Uterus (tissue), 4 donors: ENCODE results near the gene FAM120B. TPM values are rescaled to one million over a fixed set of nuclear protein-coding genes. Genes with fewer than 3 reads are reported as not detected.

ENCODE experiments used
- DNase-seq, 2 donors: peaks; one replicate each; pipeline ENCODE4 v3.0.0-alpha.2; 2019 to 2020
- H3K27ac ChIP-seq, 2 donors: fragments of 200-600 bp; sonication (generic); 1 replicate in 1 of 2; 2 replicates in 1 of 2; pipeline ENCODE4 v1.5.1; 2016 to 2018
- H3K27me3 ChIP-seq, 2 donors: fragments of 200-600 bp; sonication (generic); one replicate each; pipeline ENCODE4 v1.5.1; 2018 to 2019; ENCODE audit warnings: control low read depth in 1 of 2
- H3K36me3 ChIP-seq, 2 donors: fragments of 200-600 bp; sonication (generic); one replicate each; pipeline ENCODE4 v1.5.1; 2019; ENCODE audit warnings: control low read depth in 1 of 2
- H3K4me1 ChIP-seq, 2 donors: fragments of 200-600 bp; sonication (generic); one replicate each; pipeline ENCODE4 v1.5.1; 2018 to 2019; ENCODE audit warnings: control low read depth in 1 of 2
- H3K4me3 ChIP-seq, 2 donors: fragments of 200-600 bp; sonication (generic); 1 replicate in 1 of 2; 2 replicates in 1 of 2; pipeline ENCODE4 v1.5.1; 2018 to 2019; ENCODE audit warnings: mild to moderate bottlenecking in 1 of 2
- H3K9me3 ChIP-seq, 2 donors: fragments of 200-600 bp; sonication (generic); one replicate each; pipeline ENCODE4 v1.5.1; 2019; ENCODE audit warnings: control low read depth in 1 of 2
- POLR2A ChIP-seq, 2 donors: fragments of 450-650 bp; IDR thresholded peaks; one replicate each; pipeline ENCODE4 v1.6.1; 2016; ENCODE audit warnings: antibody characterized with exemption in 2 of 2, mild to moderate bottlenecking in 1 of 2, moderate library complexity in 1 of 2
- intact Hi-C: fragments of 100-400 bp; cut with DNase I; formaldehyde crosslinking; loops from one replicate; pipeline ENCODE4 v1.15.1; 2023; ENCODE audit warnings: low total_unique reads
- total RNA-seq, 4 donors: library from RNA; depleted of rRNA in 3 of 4; stranded (reverse); fragments of >200 nt in 3 of 4; gene quantifications; one replicate each; pipeline versions ENCODE4 v1.1.0 to v1.2.4, GENCODE V29; 2014 to 2023
- TF ChIP-seq, protein P1 (sequence below), 4 experiments: fragments of 200-600 bp in 2 of 4; fragments of 450-650 bp in 2 of 4; sonication (generic) in 2 of 4; IDR thresholded peaks; one replicate each; pipeline ENCODE4 v1.5.1; 2016 to 2019; ENCODE audit warnings: antibody characterized with exemption in 4 of 4, mild to moderate bottlenecking in 2 of 4, moderate library complexity in 1 of 4
- donor health status: DM: yes; HTN: yes; CAD: no.

FAM120B gene
- total RNA-seq, 4 donors from 2014 or later: 12.1 to 50.9 (median 35.2) TPM

DNA sequence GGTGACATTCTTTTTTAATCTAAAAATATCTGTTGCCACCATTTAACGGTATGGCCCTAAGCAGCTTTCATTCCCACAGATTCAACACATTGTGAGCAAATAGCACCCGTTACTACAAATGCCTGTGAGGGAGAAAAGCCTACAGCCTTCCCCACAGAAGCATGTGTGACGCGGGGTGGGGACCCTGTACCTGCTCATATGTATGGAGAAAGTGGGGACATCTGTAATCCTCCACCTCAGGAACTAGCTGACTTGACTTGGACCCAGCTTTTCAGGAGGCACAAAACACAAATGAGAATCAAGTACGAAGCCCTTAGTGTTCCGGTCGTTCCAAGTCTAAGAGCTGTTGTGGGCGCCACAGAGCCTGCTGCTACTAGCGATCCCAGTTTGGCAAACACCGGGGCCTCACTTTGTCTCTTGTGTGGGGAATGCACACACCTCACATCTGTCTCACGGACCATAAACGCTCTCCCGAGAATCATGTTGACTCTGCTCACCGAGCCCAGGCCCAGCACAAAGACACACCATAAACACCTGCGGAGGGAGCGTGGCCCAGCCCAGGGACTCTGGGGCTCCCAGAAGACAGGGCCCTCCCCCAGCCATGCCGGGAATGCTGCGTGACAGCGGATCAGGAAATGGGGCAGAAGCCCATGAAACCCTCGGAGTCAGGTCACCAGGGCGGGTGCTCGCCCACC lies 37.3 kb upstream of the FAM120B start:
- no peak overlapping the region for H3K4me3 ChIP-seq

DNA sequence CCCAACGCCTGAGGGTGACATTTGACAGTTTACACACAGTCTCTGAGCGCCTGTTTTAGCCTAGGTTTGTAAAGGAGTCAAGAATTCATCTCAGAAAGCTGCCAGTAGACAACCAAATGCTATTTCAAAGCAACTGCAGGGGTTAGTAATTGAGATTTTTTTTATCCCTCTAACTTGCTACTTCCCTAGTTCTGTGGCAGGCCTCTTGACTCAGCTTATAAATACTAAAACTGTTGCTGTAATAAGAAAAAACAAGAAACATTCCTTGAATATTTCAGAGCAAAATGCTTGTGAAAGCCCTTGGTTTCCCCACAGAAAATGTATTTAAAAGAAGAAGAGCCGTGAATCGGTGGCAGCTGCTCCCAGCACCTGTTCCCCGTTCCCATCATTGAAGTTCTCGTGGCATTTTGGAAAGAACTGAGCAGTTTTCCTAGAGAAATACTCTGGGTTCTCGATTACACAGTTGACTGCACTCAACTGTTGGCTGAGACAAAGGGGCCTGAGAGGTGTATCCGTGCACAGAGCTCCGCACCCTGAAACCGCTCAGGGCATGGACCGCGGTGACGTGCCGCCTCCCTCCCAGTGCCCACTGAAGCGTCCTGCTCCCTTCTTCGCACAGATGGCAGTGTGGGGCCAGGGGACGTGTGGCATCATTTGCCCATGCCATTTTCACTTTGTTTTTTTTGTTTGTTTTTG lies 36.6 kb upstream of the FAM120B start:
- Histone ChIP-seq H3K27ac (peak overlapping the region in 1 of 2 donors; percentile 10), H3K36me3 (no peaks in the 10 kb centered on the region), H3K4me3 (no peak overlapping the region), H3K27me3 (no peaks in the 10 kb centered on the region), H3K4me1 (no peaks in the 10 kb centered on the region), H3K9me3 (no peaks in the 10 kb centered on the region)
- no peak for DNase-seq
- intact Hi-C loops: no loop called here
- TF ChIP-seq, protein P1, sequence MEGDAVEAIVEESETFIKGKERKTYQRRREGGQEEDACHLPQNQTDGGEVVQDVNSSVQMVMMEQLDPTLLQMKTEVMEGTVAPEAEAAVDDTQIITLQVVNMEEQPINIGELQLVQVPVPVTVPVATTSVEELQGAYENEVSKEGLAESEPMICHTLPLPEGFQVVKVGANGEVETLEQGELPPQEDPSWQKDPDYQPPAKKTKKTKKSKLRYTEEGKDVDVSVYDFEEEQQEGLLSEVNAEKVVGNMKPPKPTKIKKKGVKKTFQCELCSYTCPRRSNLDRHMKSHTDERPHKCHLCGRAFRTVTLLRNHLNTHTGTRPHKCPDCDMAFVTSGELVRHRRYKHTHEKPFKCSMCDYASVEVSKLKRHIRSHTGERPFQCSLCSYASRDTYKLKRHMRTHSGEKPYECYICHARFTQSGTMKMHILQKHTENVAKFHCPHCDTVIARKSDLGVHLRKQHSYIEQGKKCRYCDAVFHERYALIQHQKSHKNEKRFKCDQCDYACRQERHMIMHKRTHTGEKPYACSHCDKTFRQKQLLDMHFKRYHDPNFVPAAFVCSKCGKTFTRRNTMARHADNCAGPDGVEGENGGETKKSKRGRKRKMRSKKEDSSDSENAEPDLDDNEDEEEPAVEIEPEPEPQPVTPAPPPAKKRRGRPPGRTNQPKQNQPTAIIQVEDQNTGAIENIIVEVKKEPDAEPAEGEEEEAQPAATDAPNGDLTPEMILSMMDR (IDR thresholded peaks at IDR 0.05): no peak

More for the DNA sequence above, 37.3 kb upstream of the FAM120B start:
- no peak for TF ChIP-seq POLR2A (IDR thresholded peaks at IDR 0.05)
- TF ChIP-seq, protein P1 (IDR thresholded peaks at IDR 0.05): no peak
- Histone ChIP-seq H3K9me3 (no peaks in the 10 kb centered on the region), H3K27me3 (no peaks in the 10 kb centered on the region), H3K4me1 (no peaks in the 10 kb centered on the region), H3K36me3 (no peaks in the 10 kb centered on the region), H3K27ac (peak overlapping the region in 1 of 2 donors; percentile 10)
- intact Hi-C loops: no loop called here
- no peak for DNase-seq

DNA sequence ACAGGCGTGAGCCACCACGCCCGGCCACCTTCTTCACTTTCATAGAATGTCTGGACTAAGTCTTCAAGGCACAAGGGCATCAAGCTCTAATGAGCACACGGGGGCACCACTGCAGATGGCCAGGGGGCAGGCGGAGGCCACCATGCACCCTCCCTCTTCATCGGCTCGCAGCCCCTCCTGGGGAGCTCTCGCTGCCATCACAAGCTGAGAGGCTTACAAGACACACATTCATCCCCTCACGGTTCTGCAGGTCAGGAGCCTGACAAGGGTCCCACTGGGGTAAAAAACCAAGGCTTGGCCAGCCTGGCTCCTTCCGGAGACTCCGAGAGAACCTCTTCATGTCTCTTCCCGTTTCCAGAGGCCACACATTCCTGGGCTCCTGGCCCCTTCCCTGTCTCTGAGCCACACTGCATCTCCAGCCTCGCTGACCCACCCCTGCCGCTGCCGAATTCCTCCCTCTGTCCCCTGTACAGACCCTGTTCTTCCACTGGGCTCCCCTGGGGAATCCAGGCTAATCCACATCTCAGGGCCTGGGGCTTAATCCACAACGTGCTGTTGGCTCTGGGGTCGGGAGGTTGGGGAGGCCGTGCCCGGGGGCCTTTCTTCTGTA lies 35.5 kb upstream of the FAM120B start:
- TF ChIP-seq POLR2A (IDR thresholded peaks at IDR 0.05): no peak
- TF ChIP-seq, protein P1 (IDR thresholded peaks at IDR 0.05): no peak
- intact Hi-C loops: no loop called here

DNA sequence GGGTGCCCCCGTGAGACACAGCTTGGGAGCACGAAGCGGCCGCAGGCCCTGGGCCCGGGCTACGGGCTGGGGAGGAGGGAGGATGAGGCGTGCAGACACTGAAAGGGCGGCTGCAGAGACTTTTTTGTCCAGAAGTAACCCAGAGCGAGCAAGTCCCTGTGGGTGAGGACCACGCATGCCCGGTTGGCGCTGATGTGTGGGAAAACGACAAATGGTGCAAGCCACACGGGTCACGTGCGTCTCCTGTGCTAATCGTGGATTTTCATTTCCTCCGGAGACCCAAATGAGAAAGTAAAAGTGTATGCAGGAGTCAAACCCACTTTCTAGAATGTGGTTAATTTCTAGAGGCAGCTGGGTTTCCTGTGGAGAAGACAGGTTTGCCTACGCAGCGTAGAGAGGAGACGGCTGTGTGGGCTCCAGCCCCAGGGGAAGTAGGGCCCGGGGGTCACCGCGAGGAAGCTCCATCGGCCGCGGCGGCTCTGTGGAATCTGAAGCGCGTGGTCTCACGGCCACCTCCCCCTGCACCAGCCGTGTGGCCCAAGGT lies 34.7 kb upstream of the FAM120B start:
- no peak for TF ChIP-seq POLR2A (IDR thresholded peaks at IDR 0.05)
- TF ChIP-seq, protein P1 (IDR thresholded peaks at IDR 0.05): no peak
- no peaks in the 10 kb centered on the region for H3K9me3 ChIP-seq
- peaks cover 1 to 6% of the 10 kb centered on the region in 2 donors for H3K4me1 ChIP-seq
- no peak for DNase-seq
- H3K36me3 ChIP-seq: no peaks in the 10 kb centered on the region
- intact Hi-C loops: no loop called here
- no peak overlapping the region for H3K4me3 ChIP-seq
- H3K27me3 ChIP-seq: no peaks in the 10 kb centered on the region
- no peak overlapping the region for H3K27ac ChIP-seq

More for the DNA sequence above, 35.5 kb upstream of the FAM120B start:
- Histone ChIP-seq H3K9me3 (no peaks in the 10 kb centered on the region), H3K27me3 (no peaks in the 10 kb centered on the region), H3K27ac (no peak overlapping the region), H3K36me3 (no peaks in the 10 kb centered on the region), H3K4me1 (peaks cover 0 to 5% of the 10 kb centered on the region in 2 donors), H3K4me3 (no peak overlapping the region)
- DNase-seq: no peak
